GM19240 (cell line): ENCODE measurements around the gene BIK.
"Not testable (repeated sequence)": the region's sequence is repeated elsewhere in the genome, so short reads cannot be mapped to it uniquely, and the experiment has no call there.

Experiments
- DNase-seq: peaks from one replicate; pipeline ENCODE4 v3.0.0; 2011; ENCODE audit warnings: low spot score; ENCODE audit not compliant: insufficient read length

The BIK gene

DNA sequence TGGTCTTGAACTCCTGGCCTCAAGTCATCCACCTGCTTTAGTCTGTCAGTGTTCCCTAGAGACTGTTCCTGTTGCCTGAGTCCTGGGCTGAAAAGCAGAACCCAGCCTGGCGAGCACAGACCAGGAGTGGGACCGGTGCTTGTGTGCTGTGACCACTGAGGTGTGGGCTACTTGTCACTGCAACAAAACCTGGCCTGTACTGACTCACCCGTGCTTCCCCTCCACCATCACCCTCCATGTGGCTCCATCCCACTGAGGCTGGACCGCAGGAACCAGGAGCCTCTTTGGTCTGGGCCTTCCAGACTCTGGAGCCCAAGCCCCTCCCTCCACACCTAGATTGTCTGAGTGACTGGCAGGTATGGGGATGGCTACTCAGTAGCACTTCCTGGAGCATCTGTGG is 24.0 kb downstream of the BIK start:
- DNase-seq, result no peak

DNA sequence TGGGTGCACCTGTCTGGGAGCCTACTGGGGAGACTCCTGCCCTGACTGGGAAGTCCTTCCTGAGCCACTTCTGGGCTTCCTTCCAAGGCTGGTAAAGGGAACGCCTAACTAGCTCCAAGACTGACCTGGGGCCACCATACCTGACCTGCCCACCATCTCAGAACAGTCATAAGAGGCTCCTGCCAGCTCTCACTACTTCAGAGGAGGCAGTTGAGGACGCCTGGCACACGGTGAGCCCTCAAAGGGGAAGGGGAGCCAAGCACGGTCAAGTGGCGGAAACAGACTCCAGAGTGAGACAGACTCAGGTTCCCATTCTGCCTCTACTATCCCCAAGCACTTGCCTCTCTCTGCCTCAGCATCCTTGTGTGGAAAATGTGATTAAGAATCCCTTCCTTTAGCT is 25.0 kb downstream of the BIK start:
- DNase-seq, result no peak

DNA sequence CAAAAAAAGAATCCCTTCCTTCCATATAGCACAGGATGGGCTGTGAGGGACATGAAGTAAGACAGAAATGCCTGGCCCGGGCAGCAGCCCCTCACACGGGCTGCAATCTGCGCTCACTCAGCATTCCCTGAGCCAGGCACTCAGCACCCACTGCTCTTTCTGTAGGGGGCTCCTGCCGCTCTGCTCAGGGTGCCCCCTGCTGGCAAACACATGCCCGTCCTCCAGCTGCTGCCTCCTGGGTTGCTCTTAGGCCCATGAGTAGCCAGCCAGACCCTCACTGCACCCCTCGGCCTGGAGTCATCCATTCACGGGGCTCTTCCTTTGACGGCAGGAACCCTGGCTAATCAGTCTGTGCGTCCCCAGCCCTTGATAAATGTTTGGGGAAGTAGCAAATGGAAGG is 25.7 kb downstream of the BIK start:
- DNase-seq, result peak; percentile 80

DNA sequence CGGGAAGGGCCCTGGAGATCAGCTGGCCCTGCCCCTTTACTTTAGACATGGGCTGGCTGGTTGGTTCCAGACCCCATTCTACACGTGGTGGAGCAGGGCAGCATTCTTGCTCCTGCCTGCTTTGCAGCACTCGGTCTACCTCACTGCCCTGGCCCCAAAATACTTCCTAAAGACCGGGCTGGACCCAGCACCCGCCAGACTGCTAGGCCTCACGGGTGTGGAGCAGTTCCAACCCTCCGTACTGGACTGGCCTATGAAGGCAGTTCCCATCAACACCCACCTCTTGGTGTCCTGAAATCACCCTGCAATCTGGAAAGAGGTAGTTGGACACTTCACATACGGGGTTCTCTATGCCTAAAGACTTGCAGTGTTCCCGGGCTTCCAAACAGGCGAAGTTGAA is 26.3 kb downstream of the BIK start:
- DNase-seq, result no peak

DNA sequence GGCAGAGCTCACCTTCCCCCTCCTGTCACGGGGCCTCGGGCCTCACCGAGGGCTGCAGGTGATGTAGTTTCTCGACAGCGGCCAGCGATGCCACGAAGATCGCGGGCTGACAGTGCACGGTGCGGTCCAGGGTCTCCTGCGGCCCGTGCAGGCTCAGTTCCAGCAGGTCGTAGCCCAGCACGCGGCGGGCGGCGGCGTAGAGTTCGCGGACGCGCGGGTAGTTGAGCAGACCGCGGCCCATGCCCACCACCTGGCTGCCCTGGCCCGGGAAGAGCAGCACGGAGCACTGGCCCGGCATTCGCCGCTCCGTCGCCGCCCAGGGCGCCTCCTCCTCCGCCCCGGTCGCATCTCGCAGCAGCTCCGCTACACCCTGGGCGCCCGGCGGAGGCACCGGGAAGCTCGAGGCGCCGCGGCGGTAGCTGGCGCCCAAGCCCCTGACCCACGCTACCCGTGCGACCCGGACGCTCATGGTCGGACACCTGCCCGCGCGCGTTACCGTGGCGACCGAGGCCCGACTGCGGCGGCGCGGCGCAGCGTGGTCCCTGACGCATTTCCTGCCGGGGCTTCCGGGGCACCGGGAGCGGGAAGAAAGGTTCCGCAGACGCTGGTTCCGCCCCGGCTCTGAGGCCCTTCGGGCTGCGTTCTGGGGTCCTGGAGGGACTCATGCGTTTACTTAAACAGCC is 32.5 kb downstream of the BIK start, which contains the start of gene MCAT:
TSS of gene MCAT (minus strand) at position 519 of the 683 bp plus-strand sequence. CDS start at position 469, 50 bp downstream.
- DNase-seq, result peak; percentile 85

DNA sequence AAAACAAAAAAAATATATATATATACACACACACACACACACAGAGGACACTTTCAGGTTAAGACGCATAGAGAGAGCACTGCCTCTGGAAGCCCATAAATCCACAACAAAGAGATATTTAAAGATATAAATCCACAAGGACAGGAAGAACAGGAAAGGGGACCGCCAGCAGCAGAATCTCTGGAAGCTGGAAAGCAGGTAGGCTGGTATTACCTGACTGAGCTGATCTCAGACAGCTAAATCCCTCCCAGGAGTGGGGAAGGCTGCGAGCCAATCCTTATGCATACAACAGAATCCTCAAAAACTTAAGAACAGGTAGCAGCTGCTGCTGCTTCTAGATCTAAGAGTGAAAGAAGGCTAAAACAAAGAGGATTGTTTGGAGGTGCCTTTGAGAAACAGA is 34.4 kb downstream of the BIK start:
- DNase-seq, result no peak

DNA sequence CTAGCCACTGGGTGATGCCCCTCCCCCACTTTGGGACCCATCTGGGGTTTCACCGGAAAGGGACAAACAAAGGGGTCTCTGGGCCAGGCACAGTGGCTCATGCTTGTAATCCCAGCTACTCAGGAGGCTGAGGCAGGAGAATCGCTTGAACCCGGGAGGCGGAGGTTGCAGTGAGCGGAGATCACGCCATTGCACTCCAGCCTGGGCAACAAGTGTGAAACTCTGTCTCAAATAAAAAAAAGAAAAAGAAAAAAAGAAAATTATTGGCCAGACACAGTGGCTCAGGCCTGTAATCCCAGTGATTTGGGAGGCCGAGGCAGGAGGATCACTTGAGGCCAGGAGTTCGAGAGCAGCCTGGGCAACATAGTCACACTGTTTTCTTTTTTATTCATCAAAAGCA is 34.8 kb downstream of the BIK start:
- not testable (repeated sequence) for DNase-seq

DNA sequence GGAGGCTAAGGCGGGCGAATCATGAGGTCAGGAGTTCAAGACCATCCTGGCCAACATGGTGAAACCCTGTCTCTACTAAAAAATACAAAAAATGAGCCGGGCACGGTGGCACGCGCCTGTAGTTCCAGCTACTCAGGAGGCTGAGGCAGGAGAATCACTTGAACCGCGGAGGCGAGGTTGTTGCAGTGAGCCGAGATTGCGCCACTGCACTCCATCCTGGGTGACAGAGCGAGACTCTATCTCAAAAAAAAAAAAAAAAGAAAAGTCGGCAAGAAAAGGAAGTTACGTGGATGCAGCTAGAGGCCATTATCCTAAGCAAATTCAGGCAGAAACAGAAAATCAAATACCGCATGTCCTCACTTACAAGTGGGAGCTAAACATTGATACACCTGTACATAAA is 35.8 kb downstream of the BIK start:
- DNase-seq, result not testable (repeated sequence)

DNA sequence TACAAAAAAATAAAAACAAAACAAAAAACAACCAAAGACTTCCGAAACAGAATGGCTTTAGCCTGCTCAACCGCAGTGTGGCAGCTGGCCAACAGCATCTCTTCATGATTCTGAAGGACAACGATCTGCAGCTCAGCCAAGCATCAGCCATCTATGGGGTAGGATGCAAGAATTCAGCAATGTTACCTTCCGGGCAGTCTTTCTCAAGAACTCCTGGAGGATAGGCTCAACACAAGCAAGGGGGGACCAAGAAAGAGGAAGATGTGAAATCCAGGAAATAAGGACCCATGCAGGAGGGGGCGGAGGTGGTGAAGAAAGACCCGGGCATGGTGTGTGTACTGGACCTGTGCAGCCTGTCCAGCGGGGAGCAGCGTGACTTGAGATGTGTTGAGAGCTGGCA is 37.3 kb downstream of the BIK start:
- no peak for DNase-seq

DNA sequence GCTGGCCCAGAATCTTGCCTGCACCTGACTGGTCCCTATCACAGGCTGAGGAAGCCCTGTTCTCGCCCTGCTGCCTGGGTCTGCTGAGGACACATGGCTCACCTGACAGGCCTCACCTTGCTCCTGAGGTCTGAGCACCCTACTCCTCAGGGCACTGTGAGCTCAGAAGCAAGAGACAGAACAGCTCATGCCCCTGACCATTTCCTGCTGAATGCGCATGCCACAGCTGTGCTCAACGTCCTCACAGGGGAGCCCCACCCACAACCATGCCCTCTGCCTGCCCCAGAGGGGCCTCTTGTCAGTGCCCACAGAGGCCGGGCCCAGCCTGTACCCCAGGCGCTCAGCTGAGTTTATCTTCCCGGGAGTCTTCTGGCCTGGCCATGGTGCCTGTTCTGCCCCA is 38.0 kb downstream of the BIK start:
- DNase-seq, result no peak

DNA sequence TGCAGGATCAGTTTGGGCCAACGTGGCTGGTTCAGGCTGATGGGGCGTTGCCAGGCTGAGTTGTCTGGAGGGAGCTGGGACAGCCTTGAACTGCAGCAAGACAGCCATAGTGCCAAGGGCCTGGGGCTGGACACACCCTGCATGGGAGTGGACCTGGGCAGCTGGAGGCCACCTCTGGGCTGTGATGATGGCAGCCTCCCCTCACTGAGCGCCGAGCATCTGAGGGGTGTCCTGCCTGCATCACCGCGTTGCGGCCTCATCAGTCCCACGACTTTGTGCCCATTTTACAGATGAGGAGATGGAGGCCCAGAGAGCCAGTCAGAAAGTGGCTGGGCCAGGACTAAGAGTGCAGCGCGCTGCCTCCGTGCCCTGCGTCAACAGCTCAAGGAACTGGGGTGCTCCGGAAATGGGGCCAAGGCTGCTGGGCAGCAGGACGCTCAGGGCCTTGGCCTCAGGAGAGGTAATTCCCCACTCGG is 40.2 kb downstream of the BIK start:
- no peak for DNase-seq

DNA sequence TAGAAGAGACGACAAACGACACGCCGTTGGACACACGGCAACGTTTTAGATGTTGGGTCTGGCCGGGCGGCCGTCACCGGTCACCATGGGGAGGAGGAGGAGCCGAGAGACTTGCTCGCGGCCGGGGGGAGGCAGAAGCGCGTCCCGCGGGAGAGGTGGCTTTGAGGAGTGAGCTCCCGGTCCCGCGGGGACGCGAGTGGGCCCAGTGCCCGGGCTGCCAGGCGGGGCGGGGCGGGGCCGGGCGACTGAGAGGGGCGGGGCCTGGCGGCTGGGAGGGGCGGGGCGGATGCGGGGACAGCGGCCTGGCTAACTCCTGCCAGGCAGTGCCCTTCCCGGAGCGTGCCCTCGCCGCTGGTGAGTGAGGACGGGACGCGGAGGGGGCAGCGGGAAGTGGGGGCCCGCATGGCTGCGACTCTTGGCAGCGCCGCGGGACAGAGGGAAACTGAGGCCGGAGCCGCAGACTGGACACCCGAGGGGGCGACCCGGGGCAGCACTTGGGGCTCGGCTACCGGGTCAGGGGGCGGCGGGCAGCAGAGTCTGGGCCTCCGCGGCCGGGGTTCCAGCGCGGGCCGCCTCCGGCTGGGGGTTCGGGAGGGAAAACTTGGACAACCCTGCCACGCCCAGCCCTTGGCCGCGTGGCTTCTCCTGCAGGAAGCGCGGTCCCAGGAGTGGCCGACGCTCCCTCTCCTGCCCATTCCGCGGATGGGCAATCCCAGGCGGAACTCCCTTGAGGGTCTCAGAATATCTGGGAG is 40.9 kb downstream of the BIK start, which contains the start of gene TSPO:
TSS of gene TSPO (plus strand) at position 309 of the 752 bp plus-strand sequence. CDS start 7,680 bp downstream, outside the sequence.
- no peak for DNase-seq

DNA sequence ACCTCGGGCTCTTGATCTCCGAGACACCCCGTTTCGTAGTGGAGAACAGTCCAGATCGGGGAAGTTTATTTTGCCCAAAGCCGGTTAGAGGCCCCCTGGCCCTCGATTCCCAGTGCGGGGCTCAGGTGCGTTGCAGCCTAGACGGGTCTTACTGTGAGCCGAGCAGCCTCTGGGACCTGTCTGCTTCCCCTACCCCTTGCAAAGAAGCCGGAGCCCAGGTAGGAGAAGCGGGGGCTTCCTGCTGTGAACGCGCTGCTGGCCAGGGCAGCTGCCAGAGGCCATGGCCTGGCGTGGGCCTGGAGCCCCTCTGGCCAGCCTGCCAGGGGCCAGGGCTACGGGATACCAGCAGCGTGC is 41.4 kb downstream of the BIK start:
- no peak for DNase-seq

DNA sequence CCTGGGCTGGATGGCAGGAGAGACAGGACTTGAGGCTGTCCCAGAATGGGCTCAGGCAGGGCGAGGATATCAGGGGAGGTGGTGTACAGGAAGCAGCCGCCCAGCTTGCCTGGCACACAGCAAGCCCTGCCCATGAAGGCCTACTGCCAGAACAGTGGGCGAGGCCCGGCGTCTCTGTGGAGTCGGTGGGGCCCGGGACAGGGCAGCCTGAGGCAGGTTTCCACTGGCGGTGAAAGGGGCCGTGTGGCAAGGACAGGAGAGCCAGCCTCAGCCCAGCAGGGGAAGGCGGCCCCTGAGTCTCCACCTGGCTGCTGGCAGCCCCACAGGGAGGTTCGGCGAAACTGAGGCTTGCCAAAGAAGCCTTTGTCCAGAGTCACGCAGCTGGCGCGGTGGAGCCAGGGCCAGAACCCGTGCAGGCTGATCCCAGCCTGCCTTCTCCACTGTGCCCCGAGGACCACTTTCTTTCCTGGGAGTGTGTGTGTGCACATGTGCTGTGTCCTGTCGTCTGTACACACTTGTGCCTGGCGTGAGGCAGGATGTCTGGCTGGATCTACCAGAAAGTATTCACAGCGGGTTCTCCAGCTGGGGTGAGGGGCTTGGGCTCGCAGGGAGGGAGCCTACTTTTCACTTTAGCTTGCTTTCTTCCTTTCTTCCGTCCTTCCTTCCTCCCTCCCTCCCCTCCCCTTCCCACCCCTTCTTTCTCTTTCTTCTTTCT is 42.0 kb downstream of the BIK start:
- DNase-seq, result no peak

DNA sequence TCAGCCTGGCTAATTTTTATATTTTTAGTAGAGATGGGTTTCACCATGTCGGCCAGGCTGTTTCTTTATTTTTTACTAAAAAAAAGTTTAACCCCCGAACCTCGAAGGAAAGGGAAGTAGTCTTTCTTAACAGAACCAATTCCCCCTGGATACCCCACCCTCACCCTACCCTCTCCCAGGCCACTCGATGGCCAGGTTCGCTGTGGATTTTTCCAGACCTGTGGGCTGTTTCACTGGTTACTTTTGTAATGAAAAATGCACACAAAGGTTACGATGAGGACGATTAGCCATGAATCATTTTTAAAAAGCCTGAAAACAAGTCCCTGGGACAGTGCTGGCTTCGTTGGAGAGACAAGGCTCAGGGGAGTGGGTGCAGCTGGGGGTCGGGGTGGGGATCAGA is 43.3 kb downstream of the BIK start:
- DNase-seq, result no peak

DNA sequence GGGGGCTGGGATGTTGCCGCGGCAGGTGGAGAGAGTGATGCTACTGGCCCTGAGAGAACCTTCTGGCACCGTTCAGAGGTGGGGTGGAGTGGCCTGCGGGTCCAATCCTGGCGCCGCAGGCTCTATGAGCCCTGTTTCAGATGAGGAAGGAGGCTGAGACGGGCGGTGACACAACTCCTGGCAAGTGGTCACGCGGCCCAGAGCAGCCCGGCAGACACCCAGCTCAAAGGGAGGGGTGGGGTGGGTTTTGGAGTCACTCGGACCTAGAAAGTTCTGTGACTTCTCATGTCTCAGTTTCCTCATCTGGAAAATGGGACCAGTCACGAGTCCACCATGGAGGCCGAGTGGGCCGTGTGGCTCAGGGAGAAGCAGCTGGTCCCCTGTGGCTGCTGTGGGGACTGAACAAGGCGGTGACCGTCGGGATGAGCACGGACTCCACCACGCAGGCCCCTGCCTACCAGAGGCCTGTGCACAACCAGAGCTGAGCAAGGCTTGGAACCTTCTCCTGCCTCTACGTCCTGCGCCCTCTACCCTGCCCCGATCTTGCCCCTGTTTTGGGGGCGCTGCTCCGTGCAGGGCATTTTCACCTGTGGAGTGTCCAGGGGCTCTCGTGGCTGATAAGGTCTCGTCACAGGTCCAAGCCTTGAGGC is 44.5 kb downstream of the BIK start:
- DNase-seq, result no peak

DNA sequence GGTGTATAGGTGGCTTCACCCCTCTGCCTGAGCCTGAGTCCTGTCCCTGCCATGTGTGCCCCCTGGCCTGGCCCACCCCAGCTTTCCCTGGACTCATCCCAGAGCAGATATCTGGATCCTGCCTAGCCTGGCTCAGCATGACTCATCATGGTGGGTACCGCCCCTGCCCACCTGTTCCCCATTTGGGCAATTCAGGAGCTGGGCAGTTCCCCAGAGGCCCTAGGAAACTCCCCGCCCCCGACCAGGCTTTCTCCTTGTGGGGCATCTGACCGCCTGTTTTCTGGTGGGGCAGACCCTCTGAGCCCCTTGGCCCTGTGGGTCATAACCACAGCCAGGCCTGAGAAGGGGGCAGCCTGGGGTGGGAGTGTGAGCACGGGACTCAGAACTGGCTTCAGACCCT is 45.2 kb downstream of the BIK start:
- no peak for DNase-seq

DNA sequence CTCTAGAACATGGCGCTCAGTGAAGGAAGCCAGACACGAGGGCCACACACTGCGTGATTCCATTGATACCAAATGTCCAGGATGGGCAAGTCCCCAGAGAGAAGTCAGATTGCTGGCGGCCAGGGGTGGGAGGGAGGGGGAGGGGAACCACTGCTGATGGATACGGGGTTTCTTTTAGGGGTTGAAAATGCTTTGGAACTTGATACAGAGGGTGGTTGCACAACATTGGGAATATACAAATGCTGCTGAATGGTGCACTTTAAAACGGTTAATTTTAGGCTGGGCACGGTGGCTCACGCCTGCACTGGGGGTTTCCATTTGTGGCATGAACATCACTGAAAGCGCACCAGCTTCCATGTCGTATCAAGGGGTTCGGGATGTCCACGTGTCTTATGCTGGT is 45.9 kb downstream of the BIK start:
- DNase-seq, result no peak

DNA sequence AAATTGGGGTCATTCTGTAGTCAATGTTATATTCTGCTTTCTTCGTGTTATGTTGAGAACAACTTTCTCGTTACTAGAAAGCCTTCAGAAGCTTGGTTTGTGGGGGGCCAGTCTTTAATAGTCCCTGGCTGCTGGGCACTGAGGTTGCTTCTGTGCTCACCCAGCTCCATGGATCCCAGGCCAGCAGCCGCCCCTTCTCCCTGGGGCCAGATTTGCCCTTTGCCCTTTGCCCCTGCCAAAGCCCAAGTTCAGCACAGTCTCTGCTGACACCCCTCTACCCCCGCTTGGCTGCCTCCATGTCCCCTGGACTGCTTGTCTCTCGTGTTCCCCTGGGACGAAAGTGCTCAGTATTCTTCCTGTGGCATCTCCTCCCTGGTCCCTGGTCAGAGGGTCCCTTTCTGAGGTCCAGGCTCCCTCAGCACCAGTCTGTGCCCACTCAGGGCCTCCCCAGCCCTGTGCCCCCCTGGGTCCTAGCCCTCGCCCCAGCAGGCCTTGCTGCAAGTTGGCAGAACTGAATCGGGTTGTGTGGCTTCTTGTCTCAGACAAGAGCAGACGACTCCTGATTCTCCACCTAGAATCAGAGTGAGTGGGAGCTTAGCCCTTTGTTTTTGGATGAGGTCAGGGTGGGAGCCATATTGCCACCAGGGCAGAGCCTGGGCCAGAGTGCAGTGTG is 47.5 kb downstream of the BIK start:
- DNase-seq, result no peak

DNA sequence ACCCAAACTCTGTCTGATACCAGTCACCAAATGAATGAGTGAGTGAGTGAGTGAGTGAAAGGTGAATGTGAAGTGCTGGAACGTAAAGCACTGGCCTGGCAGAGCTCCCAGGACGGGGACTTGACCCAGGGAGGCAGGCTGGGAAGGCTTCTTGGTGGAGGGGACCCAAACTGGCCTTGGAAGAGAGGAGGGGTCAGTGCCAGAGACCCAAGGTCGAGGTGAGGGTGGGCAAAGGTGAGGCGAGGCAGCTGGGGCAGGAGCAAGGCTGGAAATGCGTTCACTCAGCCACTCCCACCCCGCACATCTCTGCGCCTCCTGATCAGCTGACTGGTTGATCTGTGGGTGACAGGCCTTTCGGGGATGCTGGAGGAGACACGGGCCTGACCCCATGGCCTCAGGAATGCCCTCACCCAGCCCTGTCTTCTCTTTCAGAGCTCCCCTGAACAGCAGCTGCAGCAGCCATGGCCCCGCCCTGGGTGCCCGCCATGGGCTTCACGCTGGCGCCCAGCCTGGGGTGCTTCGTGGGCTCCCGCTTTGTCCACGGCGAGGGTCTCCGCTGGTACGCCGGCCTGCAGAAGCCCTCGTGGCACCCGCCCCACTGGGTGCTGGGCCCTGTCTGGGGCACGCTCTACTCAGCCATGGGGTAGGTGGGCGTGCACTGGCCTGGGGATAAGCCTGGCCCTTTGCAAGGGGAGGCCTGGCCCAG is 48.4 kb downstream of the BIK start:
- no peak for DNase-seq
